ENCODE data around the gene EDC4. TPM values are rescaled to one million over a fixed set of nuclear protein-coding genes. Genes with fewer than 3 reads are reported as not detected.
A peak's percentile ranks its signal among the peaks of the same experiment; 100 is the strongest.

The EDC4 gene
- total and polyA plus RNA-seq, 9 of the 15 experiments (the other 6 are each of a cell fraction or from before 2014, with no cell fraction given) = 1.1 to 131 (median 74.0) TPM

DNA sequence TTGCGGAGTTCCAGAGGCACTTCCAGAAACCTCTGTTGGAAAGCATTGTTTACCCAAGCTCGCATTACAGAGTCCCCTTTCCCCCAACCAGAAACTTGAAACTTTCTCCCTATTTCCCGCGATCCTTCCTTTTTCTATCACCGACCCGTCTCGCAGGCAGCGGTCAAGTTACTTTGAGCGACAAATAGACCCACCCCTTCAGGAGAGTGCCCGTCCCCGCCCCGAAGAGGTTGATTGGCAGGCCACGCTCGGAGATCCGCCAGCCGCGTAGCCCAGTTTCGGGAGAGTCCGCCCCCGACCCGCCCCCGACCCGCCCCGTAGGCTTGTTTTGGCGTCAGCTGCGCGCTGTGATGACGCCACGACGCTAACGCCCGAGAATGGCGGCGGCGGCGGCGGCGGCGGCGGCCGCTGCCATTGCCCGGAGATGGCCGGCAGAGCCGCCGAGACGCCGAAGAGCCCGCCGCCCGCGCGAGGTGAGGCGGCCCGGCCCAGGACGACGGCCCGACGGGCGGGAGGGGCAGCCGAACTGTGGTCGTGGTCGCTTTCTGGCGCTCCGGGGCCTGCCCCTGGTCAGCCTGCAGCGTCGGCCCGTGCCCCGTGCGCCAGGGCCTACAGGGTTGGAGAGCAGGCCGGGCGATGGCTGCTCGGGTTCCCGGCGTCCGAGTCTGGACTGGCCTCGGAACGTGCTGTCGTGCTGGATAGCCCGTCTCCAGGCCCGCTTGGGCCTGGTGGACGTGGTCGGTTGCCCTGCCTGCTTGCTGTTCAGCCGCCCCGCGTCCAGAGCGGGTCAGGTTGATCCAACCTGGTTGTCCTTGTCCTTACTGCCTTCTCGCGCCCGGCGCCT is 20.3 kb downstream of the EDC4 start, which contains the start of gene PSKH1 (continued):
- TF ChIP-seq, protein P1, sequence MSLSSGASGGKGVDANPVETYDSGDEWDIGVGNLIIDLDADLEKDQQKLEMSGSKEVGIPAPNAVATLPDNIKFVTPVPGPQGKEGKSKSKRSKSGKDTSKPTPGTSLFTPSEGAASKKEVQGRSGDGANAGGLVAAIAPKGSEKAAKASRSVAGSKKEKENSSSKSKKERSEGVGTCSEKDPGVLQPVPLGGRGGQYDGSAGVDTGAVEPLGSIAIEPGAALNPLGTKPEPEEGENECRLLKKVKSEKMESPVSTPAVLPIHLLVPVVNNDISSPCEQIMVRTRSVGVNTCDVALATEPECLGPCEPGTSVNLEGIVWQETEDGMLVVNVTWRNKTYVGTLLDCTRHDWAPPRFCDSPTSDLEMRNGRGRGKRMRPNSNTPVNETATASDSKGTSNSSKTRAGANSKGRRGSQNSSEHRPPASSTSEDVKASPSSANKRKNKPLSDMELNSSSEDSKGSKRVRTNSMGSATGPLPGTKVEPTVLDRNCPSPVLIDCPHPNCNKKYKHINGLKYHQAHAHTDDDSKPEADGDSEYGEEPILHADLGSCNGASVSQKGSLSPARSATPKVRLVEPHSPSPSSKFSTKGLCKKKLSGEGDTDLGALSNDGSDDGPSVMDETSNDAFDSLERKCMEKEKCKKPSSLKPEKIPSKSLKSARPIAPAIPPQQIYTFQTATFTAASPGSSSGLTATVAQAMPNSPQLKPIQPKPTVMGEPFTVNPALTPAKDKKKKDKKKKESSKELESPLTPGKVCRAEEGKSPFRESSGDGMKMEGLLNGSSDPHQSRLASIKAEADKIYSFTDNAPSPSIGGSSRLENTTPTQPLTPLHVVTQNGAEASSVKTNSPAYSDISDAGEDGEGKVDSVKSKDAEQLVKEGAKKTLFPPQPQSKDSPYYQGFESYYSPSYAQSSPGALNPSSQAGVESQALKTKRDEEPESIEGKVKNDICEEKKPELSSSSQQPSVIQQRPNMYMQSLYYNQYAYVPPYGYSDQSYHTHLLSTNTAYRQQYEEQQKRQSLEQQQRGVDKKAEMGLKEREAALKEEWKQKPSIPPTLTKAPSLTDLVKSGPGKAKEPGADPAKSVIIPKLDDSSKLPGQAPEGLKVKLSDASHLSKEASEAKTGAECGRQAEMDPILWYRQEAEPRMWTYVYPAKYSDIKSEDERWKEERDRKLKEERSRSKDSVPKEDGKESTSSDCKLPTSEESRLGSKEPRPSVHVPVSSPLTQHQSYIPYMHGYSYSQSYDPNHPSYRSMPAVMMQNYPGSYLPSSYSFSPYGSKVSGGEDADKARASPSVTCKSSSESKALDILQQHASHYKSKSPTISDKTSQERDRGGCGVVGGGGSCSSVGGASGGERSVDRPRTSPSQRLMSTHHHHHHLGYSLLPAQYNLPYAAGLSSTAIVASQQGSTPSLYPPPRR (CRISPR knock-in tag; IDR thresholded peaks at IDR 0.05; ENCODE audit: borderline replicate concordance) = no peak
- TF ChIP-seq ZNF165 (CRISPR knock-in tag; IDR thresholded peaks at IDR 0.05; ENCODE audit: borderline replicate concordance) (0 out of 2 replicates have a peak, but pooled peaks have one; percentile 75), NFATC3 (IDR thresholded peaks at IDR 0.05) (no peak), ZNF431 (CRISPR knock-in tag; IDR thresholded peaks at IDR 0.05) (no peak), RBM34 (IDR thresholded peaks at IDR 0.05; ENCODE audit: borderline replicate concordance, insufficient read depth, low read length) (no peak), HNRNPLL (IDR thresholded peaks at IDR 0.05; ENCODE audit: low read depth, low read length, poor library complexity, severe bottlenecking) (peak; percentile 84), HIVEP1 (CRISPR knock-in tag; IDR thresholded peaks at IDR 0.05) (no peak), NBN (IDR thresholded peaks at IDR 0.05; ENCODE audit: low read depth) (0 out of 2 replicates have a peak, but pooled peaks have one; percentile 25), SAFB2 (IDR thresholded peaks at IDR 0.05; ENCODE audit: borderline replicate concordance, low read depth, low read length, severe bottlenecking) (no peak), ZNF699 (CRISPR knock-in tag; IDR thresholded peaks at IDR 0.05; ENCODE audit: insufficient replicate concordance) (no peak), NR2C1 (IDR thresholded peaks at IDR 0.05) (no peak), NR2C1 (tag; IDR thresholded peaks at IDR 0.05) (no peak), ATF7 (IDR thresholded peaks at IDR 0.05) (peak; percentile 74; the same call in 1 of the 2 replicates), PTRF (tag; IDR thresholded peaks at IDR 0.05) (no peak), MYNN (IDR thresholded peaks at IDR 0.05) (no peak), MYNN (CRISPR knock-in tag; IDR thresholded peaks at IDR 0.05) (no peak), THRAP3 (IDR thresholded peaks at IDR 0.05; ENCODE audit: borderline replicate concordance) (no peak), KLF16 (IDR thresholded peaks at IDR 0.05) (no peak), CHD1 (IDR thresholded peaks at IDR 0.05; ENCODE audit: low read length) (peak; percentile 63), KDM4B (IDR thresholded peaks at IDR 0.05; ENCODE audit: borderline replicate concordance in 2 of 2, low read depth in 1 of 2) (no peak)
- TF ChIP-seq, protein P2, sequence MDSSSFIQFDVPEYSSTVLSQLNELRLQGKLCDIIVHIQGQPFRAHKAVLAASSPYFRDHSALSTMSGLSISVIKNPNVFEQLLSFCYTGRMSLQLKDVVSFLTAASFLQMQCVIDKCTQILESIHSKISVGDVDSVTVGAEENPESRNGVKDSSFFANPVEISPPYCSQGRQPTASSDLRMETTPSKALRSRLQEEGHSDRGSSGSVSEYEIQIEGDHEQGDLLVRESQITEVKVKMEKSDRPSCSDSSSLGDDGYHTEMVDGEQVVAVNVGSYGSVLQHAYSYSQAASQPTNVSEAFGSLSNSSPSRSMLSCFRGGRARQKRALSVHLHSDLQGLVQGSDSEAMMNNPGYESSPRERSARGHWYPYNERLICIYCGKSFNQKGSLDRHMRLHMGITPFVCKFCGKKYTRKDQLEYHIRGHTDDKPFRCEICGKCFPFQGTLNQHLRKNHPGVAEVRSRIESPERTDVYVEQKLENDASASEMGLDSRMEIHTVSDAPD (CRISPR knock-in tag; IDR thresholded peaks at IDR 0.05) = no peak
- TF ChIP-seq, protein P3, sequence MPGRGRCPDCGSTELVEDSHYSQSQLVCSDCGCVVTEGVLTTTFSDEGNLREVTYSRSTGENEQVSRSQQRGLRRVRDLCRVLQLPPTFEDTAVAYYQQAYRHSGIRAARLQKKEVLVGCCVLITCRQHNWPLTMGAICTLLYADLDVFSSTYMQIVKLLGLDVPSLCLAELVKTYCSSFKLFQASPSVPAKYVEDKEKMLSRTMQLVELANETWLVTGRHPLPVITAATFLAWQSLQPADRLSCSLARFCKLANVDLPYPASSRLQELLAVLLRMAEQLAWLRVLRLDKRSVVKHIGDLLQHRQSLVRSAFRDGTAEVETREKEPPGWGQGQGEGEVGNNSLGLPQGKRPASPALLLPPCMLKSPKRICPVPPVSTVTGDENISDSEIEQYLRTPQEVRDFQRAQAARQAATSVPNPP (IDR thresholded peaks at IDR 0.05; ENCODE audit: borderline replicate concordance, insufficient read depth, insufficient read length) = no peak
